Large intestine (tissue), 3 donors: Measurements from ENCODE around the gene LYPD5. TPM values are rescaled to one million over a fixed set of nuclear protein-coding genes. Genes with fewer than 3 reads are reported as not detected.
A peak's percentile ranks its signal among the peaks of the same experiment; 100 is the strongest.
"Not testable (repeated sequence)": the region's sequence is repeated elsewhere in the genome, so short reads cannot be mapped to it uniquely, and the experiment has no call there.

Experiments used
- DNase-seq, 2 donors: peaks; one replicate each; pipeline versions ENCODE4 v3.0.0 to v3.0.0-alpha.2; 2013
- H3K27ac ChIP-seq: one replicate; pipeline ENCODE4 v1.5.1; 2013; ENCODE audit warnings: low read length
- H3K27me3 ChIP-seq: 2 replicates; pipeline ENCODE4 v1.6.1; 2013; ENCODE audit warnings: low read length; ENCODE audit not compliant: control insufficient read depth, insufficient read depth
- H3K36me3 ChIP-seq: 2 replicates; pipeline ENCODE4 v1.6.1; 2013; ENCODE audit warnings: low read length; ENCODE audit not compliant: control insufficient read depth, insufficient read depth
- H3K4me1 ChIP-seq: one replicate; pipeline ENCODE4 v1.6.1; 2013; ENCODE audit warnings: low read length; ENCODE audit not compliant: control insufficient read depth, insufficient read depth
- H3K4me3 ChIP-seq: one replicate; pipeline ENCODE4 v1.5.1; 2013; ENCODE audit warnings: low read length
- H3K9me3 ChIP-seq: one replicate; pipeline ENCODE4 v1.6.1; 2013; ENCODE audit warnings: mild to moderate bottlenecking, low read depth, low read length, moderate library complexity; ENCODE audit not compliant: control insufficient read depth
- WGBS: methylation state at CpG from one replicate; pipeline ENCODE4 v1.1.5; 2013; ENCODE audit warnings: low lambda C conversion rate; ENCODE audit not compliant: insufficient coverage; 5-methylcytosine and 5-hydroxymethylcytosine counted together
- polyA plus RNA-seq: library from polyadenylated mRNA; unstranded; fragments of 120-200 nt; gene quantifications from one replicate; pipeline ENCODE4 v1.2.1, GENCODE V29; 2013

Gene LYPD5
- polyA plus RNA-seq, 1 donor: 0.81 TPM

DNA sequence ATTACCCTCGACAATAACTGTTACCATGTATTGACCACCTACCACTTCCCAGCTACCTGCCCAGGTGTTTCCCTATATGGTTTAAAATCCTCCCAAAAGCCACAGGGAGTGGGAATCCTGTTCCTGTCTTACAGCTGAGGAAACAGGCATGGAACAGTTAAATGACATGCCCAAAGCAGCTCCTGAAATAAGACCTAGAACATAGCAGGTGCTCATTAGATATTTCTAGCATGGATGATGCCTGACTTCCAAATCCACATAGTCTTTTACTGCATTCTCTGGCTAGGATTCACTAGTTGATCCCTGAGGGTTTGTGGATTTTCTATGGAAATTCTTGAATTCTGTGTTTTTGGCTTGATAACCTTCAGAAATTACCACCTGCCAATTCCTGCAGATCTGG lies 34.4 kb downstream of the LYPD5 start:
- Histone ChIP-seq H3K4me3 (no peak overlapping the region), H3K4me1 (peaks cover 7% of the 10 kb centered on the region), H3K27ac (no peak overlapping the region), H3K9me3 (no peaks in the 10 kb centered on the region), H3K36me3 (no peaks in the 10 kb centered on the region), H3K27me3 (peaks cover 2% of the 10 kb centered on the region)
- WGBS: no CpG with 5 or more reads among the region's 1 CpG
- DNase-seq: no peak

DNA sequence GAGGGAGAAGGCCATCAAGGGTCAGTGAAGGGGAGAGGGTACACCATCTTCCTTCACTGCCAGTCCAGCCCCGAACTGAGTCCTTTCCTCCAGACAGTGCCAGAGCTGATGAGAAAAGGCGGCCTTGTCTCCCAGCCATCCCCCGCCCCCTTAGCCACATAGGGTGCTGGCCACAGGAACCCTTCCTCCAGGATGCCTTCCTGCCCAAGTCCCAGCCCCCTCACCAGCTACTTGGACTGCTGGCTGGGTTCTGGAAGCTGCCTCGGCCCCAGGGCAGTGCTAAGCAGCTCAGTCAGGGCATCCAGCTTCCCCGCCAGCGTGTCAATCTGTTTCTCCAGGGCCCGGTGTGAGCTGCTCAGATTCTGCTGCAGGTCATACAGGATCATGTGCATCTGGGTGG lies 34.9 kb downstream of the LYPD5 start:
- Histone ChIP-seq H3K27ac (no peak overlapping the region), H3K27me3 (no peaks in the 10 kb centered on the region), H3K4me3 (no peak overlapping the region), H3K36me3 (no peaks in the 10 kb centered on the region), H3K4me1 (peaks cover 7% of the 10 kb centered on the region), H3K9me3 (no peaks in the 10 kb centered on the region)
- no CpG with 5 or more reads among the region's 7 CpGs for WGBS
- DNase-seq: no peak

DNA sequence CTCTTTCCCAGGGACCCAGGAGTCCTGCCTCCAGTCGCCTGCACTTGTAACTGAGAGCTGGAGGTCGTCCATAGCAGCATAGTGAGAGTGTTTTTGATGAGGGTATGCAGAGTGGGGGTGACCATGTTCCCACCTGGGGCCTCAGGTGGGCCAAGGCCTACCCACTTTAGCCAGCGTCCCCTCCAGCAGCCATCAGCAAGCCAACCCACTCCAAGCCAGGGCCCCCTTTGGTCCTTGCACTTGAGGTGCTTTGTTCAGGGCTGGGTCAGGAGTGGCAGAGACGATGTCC lies 35.5 kb downstream of the LYPD5 start:
- H3K4me3 ChIP-seq: no peak overlapping the region
- no peaks in the 10 kb centered on the region for H3K27me3 ChIP-seq
- WGBS: no CpG with 5 or more reads among the region's 4 CpGs
- H3K4me1 ChIP-seq: peaks cover 7% of the 10 kb centered on the region
- no peak overlapping the region for H3K27ac ChIP-seq
- no peak for DNase-seq
- no peaks in the 10 kb centered on the region for H3K36me3 ChIP-seq
- H3K9me3 ChIP-seq: no peaks in the 10 kb centered on the region

DNA sequence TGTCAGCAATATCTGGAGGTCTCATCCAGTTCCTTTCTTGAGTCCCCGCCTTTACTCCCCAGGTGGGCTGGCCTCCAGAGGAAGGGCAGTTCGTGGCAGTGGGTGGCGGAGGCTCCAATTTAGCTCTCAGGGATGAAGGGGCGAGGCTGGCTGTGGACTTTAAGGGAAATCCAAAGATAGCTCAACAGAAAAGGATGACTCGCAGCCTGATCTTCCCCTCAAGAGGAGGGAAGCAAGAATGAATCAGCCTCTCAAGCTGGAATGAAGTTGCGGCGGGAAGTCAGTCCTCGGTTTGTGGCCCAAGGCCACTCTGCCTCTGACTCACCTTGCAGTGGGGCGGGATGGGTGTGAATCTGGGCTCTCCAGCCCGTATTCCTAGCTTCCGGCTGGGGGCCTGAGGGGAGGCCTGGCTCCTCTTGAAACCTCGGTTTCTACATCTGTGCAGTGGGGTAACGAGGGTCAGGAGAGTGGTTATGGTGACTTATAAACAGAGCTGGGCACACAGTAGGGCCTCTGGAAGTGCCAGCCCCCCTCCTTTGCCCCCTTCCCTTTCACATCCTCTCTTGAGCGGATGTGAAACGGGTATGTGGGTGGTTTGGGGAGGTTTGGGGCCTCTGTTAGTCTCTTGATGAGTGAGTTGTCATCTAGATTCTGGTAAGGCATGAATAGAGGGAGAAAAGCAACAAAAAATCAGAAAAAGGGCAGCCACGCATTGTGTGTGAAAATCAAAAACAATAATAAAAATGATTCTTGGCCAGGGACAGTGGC lies 37.0 kb downstream of the LYPD5 start:
- H3K27me3 ChIP-seq: no peaks in the 10 kb centered on the region
- H3K9me3 ChIP-seq: no peaks in the 10 kb centered on the region
- no peaks in the 10 kb centered on the region for H3K36me3 ChIP-seq
- no peak overlapping the region for H3K4me3 ChIP-seq
- no peak overlapping the region for H3K27ac ChIP-seq
- peaks cover 7% of the 10 kb centered on the region for H3K4me1 ChIP-seq
- no peak for DNase-seq
- WGBS: 100% methylated on average over 1 of the region's 16 CpGs

DNA sequence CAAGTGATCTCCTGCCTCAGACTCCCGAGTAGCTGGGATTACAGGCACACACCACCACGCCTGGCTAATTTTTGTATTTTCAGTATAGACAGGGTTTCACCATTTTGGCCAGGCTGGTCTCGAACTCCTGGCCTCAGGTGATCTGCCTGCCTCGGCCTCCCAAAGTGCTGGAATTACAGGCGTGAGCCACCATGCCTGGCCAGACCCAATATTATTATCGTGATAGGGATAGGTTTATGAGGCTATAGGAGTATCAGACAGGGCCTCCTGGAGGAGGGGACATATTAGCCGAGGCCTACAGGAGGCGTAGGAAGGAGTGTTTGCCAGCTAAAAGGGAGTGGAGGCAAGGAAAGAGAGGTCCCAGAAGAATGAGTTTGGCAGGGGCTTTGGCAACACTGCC lies 37.6 kb downstream of the LYPD5 start:
- 73% methylated on average over 3 of the region's 8 CpGs for WGBS

DNA sequence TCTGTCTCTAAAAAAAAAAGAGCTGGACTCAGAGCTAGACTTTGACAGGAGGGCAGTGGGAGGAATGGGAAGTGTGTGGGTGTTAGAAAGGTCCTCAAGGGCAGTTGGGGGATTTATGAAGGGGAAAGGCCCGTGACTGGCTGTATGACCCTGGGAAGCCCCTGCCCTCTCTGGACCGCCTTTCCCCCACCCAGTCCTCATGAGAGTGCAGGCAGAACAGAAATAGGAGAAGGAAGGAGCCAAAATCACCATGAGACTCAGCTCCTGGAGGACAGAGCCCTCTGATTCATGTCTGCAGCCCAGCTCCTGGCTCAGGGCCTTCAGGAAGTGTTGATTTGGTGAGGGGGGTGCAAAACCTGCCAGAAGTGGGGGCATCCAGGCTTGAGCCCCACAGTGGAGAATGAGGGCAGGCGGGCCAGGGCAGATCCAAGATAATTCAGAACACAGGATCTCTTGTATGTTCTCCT lies 38.7 kb downstream of the LYPD5 start:
- Histone ChIP-seq H3K4me1 (peaks cover 2% of the 10 kb centered on the region), H3K9me3 (no peaks in the 10 kb centered on the region), H3K36me3 (no peaks in the 10 kb centered on the region), H3K27me3 (no peaks in the 10 kb centered on the region), H3K4me3 (no peak overlapping the region), H3K27ac (no peak overlapping the region)
- DNase-seq: no peak
- WGBS: no CpG with 5 or more reads among the region's 3 CpGs

More for the DNA sequence above, 37.6 kb downstream of the LYPD5 start:
- H3K4me3 ChIP-seq, DNase-seq, H3K36me3 ChIP-seq, H3K27me3 ChIP-seq, H3K27ac ChIP-seq, H3K4me1 ChIP-seq, H3K9me3 ChIP-seq: not testable (repeated sequence)

DNA sequence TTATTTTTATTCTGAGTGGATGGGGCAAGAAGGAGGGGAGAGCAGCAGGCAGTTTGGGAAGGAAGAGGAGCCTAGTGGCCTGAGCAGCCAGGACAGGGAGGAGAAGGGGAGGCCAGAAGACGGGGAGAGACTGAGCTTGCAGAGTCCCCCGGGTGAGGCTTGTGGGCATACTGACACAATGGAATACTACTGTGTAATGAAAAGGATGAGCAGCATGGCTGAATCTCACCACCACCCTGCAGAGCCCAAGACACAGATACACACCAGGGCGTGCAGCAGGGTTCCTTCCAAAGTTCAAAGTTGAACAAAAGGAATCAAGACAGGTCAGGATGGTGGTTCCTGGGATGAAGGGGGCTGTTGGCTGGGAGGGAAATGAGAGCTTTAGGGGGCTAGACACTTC lies 39.4 kb downstream of the LYPD5 start:
- no peaks in the 10 kb centered on the region for H3K36me3 ChIP-seq
- no peaks in the 10 kb centered on the region for H3K4me1 ChIP-seq
- H3K9me3 ChIP-seq: no peaks in the 10 kb centered on the region
- no CpG with 5 or more reads among the region's 3 CpGs for WGBS
- no peak overlapping the region for H3K27ac ChIP-seq
- H3K4me3 ChIP-seq: no peak overlapping the region
- H3K27me3 ChIP-seq: no peaks in the 10 kb centered on the region
- no peak for DNase-seq

DNA sequence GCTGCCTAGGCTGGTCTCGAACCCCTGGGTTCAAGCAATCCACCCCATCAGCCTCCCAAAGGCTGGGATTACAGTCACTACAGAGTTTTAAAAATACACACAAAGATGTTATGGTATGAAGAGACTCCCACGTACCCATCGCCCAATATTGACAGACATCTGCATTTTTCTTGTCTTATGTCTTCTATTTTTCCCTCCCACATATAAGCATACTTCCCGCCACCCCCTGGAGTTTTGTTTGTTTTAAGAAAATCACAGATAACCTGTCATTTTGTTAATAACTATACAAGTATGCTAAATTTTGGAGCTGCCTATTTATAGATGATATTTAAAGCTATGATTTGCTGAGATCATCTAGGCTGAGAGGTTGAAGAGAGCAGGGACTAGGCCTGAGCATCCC lies 41.3 kb downstream of the LYPD5 start:
- 86% methylated on average over 2 of the region's 4 CpGs for WGBS
- DNase-seq: no peak
- H3K4me3 ChIP-seq: no peak overlapping the region
- H3K27ac ChIP-seq: no peak overlapping the region
- no peaks in the 10 kb centered on the region for H3K9me3 ChIP-seq
- H3K27me3 ChIP-seq: no peaks in the 10 kb centered on the region
- H3K4me1 ChIP-seq: no peaks in the 10 kb centered on the region
- H3K36me3 ChIP-seq: no peaks in the 10 kb centered on the region

DNA sequence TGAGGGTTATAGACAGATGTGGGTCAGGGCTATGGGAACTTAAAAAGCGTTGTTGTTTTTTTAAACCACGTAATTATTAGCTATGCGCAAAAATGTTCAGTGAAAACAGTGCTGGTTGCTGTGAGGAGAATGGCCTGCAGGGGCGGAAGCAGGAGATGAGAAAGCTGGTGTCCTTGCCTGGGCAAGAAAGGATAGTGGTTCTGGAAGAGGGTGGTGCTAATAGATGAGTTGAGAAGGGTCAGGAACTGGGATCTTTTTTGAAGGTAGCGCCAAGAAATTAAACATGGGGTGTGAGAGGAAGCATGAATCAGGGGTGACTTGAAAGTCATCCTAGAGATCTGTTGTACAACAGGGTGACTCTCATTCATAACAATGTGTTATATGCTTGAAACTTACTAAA lies 42.7 kb downstream of the LYPD5 start:
- 82% methylated on average over 2 of the region's 5 CpGs for WGBS
- Histone ChIP-seq H3K36me3 (no peaks in the 10 kb centered on the region), H3K27me3 (no peaks in the 10 kb centered on the region), H3K4me1 (no peaks in the 10 kb centered on the region), H3K4me3 (no peak overlapping the region), H3K27ac (no peak overlapping the region), H3K9me3 (no peaks in the 10 kb centered on the region)
- DNase-seq: no peak

DNA sequence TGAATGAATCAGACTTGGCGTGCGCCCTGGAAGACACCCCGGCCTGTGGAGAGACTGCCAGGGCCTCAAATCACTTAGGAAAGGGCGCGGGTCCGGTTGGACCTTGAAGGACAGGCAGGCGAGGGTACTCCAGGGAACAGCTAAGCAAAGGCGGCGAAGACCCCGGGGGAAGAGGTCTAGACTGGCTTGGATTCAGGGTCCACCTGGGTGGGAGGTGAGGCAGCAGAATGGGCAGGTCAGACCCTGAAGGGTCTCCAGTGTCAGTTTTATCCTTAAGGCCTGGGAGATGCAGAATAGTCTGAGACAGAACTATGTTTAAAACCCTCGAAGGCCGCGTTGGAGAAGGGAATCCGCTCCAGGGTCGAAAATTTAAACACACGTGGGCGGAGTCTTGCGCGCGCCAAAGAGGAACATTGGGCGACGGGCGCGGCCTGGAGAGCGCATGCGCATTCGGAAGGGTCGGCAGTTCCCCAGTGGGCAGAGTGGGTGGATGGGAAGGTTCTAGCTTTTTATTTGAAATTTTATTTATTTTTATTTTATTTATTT lies 46.9 kb downstream of the LYPD5 start:
- WGBS: no CpG with 5 or more reads among the region's 28 CpGs
- Histone ChIP-seq H3K4me1 (peaks cover 10% of the 10 kb centered on the region), H3K36me3 (peaks cover 12% of the 10 kb centered on the region), H3K9me3 (no peaks in the 10 kb centered on the region), H3K27me3 (no peaks in the 10 kb centered on the region), H3K4me3 (peak overlapping the region; percentile 76), H3K27ac (peak overlapping the region; percentile 100)
- peak; percentile 67 to 76 for DNase-seq
